Testis (tissue), 3 donors: ENCODE results near the gene GLIS1. TPM values are rescaled to one million over a fixed set of nuclear protein-coding genes. Genes with fewer than 3 reads are reported as not detected.

Experiments
- DNase-seq: peaks from one replicate; pipeline ENCODE4 v3.0.0-alpha.2; 2019
- H3K27ac ChIP-seq, 2 donors: fragments of 200-600 bp; sonication (generic); one replicate each; pipeline ENCODE4 v1.5.1; 2019
- H3K27me3 ChIP-seq: fragments of 200-600 bp; sonication (generic); one replicate; pipeline ENCODE4 v1.5.1; 2019
- H3K36me3 ChIP-seq: fragments of 200-600 bp; sonication (generic); one replicate; pipeline ENCODE4 v1.5.1; 2017; ENCODE audit warnings: low read depth; ENCODE audit errors: missing control alignments
- H3K4me1 ChIP-seq: fragments of 200-600 bp; sonication (generic); one replicate; pipeline ENCODE4 v1.5.1; 2019
- H3K4me3 ChIP-seq, 2 donors: fragments of 200-600 bp; sonication (generic); one replicate each; pipeline ENCODE4 v1.5.1; 2017 to 2019
- H3K9me3 ChIP-seq: fragments of 200-600 bp; sonication (generic); one replicate; pipeline ENCODE4 v1.5.1; 2017
- POLR2A ChIP-seq: fragments of 450-650 bp; IDR thresholded peaks from one replicate; pipeline ENCODE4 v1.6.1; 2017; ENCODE audit warnings: antibody characterized with exemption, mild to moderate bottlenecking, moderate library complexity
- WGBS, 2 donors: methylation state at CpG; one replicate each; pipeline ENCODE4 v1.1.5; 2018; 5-methylcytosine and 5-hydroxymethylcytosine counted together
- intact Hi-C: fragments of 100-400 bp; cut with DNase I; formaldehyde crosslinking; loops from one replicate; pipeline ENCODE4 v1.15.1; 2023; ENCODE audit warnings: low total_unique reads
- polyA plus RNA-seq: library from polyadenylated mRNA; stranded (reverse); fragments of 350-450 nt; fragmentation: Illumina TruSeq; extraction: RNeasy Lipid Tissue Mini Kit (QIAGEN cat#74804); gene quantifications from one replicate; pipeline ENCODE4 v1.2.3, GENCODE V29; 2014; ENCODE audit warnings: low read depth, low replicate concordance; ENCODE audit not compliant: insufficient read depth
- total RNA-seq, 2 donors: library from RNA; depleted of rRNA; stranded (reverse); fragments of >200 nt; gene quantifications; one replicate each; pipeline ENCODE4 v1.2.3, GENCODE V29; 2016
- TF ChIP-seq, protein P1 (sequence below), 3 experiments: fragments of 450-650 bp in 2 of 3; fragments of 200-600 bp in 1 of 3; sonication (generic) in 1 of 3; IDR thresholded peaks; one replicate each; pipeline ENCODE4 v1.5.1; 2016 to 2019; ENCODE audit warnings: antibody characterized with exemption in 3 of 3, mild to moderate bottlenecking in 2 of 3, moderate library complexity in 1 of 3

Gene GLIS1
- total and polyA plus RNA-seq, 3 donors from 2014 or later, result 2.9 to 6.1 (median 3.8) TPM

DNA sequence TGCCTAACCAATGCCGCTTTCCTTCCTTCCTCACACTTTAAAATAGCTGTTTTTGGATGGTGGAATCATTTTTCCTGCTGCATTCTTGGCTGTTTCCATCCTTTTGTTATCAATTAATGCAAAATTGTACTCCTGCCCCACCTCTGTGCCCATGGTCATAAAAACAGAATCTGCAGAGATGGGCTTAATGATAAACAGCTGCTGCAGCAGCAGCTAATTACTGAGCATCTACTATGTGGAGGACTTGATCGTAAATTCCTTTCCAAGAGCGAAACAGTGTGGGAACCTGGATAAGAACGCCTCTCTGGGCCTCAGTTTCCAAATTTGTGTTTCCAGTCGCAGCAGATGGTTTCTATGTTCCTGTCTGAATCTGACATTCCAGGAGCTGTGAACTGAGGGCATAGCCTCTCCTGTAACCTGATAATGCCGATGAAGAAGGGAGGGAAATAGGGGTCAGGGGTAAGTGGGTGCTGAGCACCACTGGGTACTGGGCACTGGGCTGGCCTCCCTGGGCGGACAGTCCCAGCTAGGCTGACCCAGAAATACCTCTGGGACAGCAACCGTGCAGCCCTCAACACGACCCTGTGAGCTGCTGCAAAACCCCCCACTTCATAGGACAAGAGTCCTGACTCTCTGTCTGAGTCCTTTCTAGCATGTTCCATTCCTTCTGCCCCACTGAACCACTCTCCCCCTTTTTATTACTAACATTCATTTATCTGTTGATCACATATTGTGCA, 158.1 kb downstream of the GLIS1 start:
- intact Hi-C loops, result no loop called here
- H3K9me3 ChIP-seq, result no peaks in the 10 kb centered on the region
- peaks cover 12% of the 10 kb centered on the region for H3K4me1 ChIP-seq
- no peak overlapping the region for H3K4me3 ChIP-seq
- H3K27ac ChIP-seq, result no peak overlapping the region
- 84 to 87% methylated on average over 9 of the region's 9 CpGs for WGBS, 2 donors
- H3K36me3 ChIP-seq, result no peaks in the 10 kb centered on the region
- no peak for TF ChIP-seq POLR2A
- TF ChIP-seq, protein P1, sequence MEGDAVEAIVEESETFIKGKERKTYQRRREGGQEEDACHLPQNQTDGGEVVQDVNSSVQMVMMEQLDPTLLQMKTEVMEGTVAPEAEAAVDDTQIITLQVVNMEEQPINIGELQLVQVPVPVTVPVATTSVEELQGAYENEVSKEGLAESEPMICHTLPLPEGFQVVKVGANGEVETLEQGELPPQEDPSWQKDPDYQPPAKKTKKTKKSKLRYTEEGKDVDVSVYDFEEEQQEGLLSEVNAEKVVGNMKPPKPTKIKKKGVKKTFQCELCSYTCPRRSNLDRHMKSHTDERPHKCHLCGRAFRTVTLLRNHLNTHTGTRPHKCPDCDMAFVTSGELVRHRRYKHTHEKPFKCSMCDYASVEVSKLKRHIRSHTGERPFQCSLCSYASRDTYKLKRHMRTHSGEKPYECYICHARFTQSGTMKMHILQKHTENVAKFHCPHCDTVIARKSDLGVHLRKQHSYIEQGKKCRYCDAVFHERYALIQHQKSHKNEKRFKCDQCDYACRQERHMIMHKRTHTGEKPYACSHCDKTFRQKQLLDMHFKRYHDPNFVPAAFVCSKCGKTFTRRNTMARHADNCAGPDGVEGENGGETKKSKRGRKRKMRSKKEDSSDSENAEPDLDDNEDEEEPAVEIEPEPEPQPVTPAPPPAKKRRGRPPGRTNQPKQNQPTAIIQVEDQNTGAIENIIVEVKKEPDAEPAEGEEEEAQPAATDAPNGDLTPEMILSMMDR (IDR thresholded peaks at IDR 0.05), result no peak
- no peaks in the 10 kb centered on the region for H3K27me3 ChIP-seq
- no peak for DNase-seq

DNA sequence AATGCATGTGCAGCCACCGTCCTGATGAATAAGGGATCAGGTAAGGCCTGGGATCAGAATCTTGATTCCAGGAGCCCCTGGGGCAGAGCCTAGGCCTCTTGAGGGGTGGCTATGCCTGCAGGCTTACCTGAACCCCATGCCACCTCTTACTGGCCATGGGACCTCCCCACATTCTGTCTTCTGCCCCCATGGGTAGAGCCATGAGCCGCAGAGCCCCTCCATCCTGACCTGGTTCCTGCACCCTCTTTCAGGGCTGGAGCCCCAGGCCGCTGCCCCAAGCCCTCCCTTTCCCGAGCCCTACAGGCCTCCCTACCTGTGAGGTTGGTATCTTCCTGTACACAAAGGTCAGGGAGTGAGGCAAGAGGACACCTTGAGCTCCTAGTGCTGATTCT, 159.0 kb downstream of the GLIS1 start:
- no peak overlapping the region for H3K27ac ChIP-seq
- no peak for DNase-seq
- H3K9me3 ChIP-seq, result no peaks in the 10 kb centered on the region
- no peaks in the 10 kb centered on the region for H3K36me3 ChIP-seq
- TF ChIP-seq, protein P1 (IDR thresholded peaks at IDR 0.05), result no peak
- no peak for TF ChIP-seq POLR2A
- WGBS, 2 donors, result 94 to 100% methylated on average over 1 to 4 of the region's 4 CpGs
- no peaks in the 10 kb centered on the region for H3K27me3 ChIP-seq
- no peak overlapping the region for H3K4me3 ChIP-seq
- intact Hi-C loops, result no loop called here
- peaks cover 12% of the 10 kb centered on the region for H3K4me1 ChIP-seq

DNA sequence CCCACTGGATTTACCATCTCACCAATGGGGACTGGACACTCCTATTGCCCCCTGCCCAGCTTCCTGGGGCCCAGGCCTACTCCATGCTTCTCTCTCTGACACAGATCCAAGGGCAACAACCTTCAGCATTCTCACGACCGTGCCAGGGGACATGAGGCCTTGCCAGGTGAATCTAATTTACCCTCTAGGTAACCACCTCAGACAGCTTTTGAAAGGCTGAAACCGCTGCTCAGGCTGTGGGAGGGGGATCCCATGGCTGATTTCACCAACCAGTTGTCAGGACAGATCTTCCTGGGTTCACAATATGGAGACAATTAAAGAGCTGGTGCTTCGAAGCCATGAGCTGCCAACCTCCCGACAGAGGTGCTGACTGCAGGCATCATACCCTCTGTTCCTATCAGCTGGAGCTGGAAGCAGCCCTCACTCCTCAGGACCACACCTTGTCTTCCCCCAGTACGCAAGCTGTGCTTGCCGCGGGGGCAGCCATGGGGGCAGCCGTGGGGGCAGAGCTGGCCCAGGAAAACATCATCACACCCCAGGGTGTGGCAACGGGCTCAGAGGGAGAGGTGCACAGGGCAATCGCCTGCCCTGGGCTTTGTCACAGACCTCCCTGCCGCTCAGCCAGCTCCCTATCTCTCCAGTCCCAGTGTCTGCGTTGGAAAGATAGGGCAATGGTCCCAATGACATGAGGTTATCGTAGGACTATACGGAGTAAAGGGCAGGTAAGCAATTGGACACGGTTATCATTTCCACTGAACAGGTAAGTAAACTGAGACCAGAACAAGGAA, 159.5 kb downstream of the GLIS1 start:
- WGBS, 2 donors, result 82 to 83% methylated on average over 11 to 16 of the region's 16 CpGs
- no peak for TF ChIP-seq POLR2A
- TF ChIP-seq, protein P1 (IDR thresholded peaks at IDR 0.05), result no peak
- Histone ChIP-seq H3K27me3 (no peaks in the 10 kb centered on the region), H3K4me3 (no peak overlapping the region), H3K36me3 (no peaks in the 10 kb centered on the region), H3K9me3 (no peaks in the 10 kb centered on the region), H3K4me1 (peaks cover 12% of the 10 kb centered on the region), H3K27ac (no peak overlapping the region)
- no peak for DNase-seq
- intact Hi-C loops, result no loop called here

DNA sequence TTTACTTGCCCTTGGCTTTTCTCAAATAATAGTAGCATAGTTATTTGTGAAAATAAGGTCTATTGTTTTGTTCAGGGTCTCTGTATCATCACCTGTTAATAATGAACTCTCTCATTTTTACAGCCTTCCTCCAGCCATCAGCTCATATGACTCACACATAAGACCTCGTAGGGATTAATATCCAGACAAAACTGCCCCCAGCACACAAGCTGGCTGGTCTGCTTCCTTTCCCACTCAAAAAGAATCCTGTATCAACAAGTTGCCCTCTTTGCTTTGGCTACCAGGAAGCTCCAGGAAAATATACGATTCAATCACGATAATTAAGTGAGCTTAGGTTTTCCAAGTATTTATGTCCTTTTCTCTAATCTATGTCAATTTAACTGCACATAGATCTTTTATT, 160.6 kb downstream of the GLIS1 start:
- intact Hi-C loops, result no loop called here
- Histone ChIP-seq H3K4me1 (peaks cover 9% of the 10 kb centered on the region), H3K27me3 (no peaks in the 10 kb centered on the region), H3K4me3 (no peak overlapping the region), H3K27ac (no peak overlapping the region), H3K9me3 (no peaks in the 10 kb centered on the region), H3K36me3 (no peaks in the 10 kb centered on the region)
- TF ChIP-seq, protein P1 (IDR thresholded peaks at IDR 0.05), result no peak
- no peak for TF ChIP-seq POLR2A
- 92 to 93% methylated on average over 3 of the region's 3 CpGs for WGBS, 2 donors
- no peak for DNase-seq
